ENCODE measurements around the gene JUP.
A peak's percentile ranks its signal among the peaks of the same experiment; 100 is the strongest.

The JUP gene

GRCh38 chr17:41723801-41724475 lies 62.6 kb downstream of the JUP start:
- H3K4me1 ChIP-seq (ENCODE audit: insufficient read depth, insufficient read length), result peaks cover 4% of the 10 kb centered on the region
- H3K4me3 ChIP-seq (ENCODE audit: insufficient read length, low read depth), result no peak overlapping the region
- H3K36me3 ChIP-seq (ENCODE audit: insufficient read depth, insufficient read length, low read length), result no peaks in the 10 kb centered on the region
- H3K9me3 ChIP-seq (ENCODE audit: insufficient read depth, low read length), result no peaks in the 10 kb centered on the region
- DNase-seq (ENCODE audit: low read depth, low spot score), result no peak
- TF ChIP-seq YY1 (IDR thresholded peaks at IDR 0.05; ENCODE audit: insufficient read depth, insufficient read length) (no peak), SUZ12 (IDR thresholded peaks at IDR 0.05; ENCODE audit: extremely low read depth, insufficient read depth, insufficient read length) (no peak)
- H3K27me3 ChIP-seq (ENCODE audit: insufficient read depth, insufficient read length), result no peaks in the 10 kb centered on the region
- no peak overlapping the region for H3K9ac ChIP-seq (ENCODE audit: insufficient read length, low read depth)

DNA sequence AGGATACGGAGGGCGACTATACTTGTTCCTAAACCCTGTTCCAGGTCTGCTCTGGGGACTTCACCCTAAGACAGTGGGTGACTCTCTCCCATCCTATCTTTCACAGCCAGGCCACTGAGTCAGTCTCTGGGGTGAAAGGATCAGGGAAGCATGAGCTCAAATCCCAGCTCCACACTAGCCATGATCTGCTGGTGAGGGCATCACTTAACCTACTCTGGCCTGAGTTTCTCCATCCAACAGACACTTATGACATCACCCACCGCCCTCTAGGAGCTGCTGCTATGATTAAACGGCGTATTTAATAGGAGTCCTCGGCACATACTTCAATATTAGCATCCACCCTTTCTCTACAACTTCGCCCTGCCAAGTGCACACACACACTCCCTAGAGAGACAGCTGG lies 64.3 kb downstream of the JUP start:
- Histone ChIP-seq H3K9ac (ENCODE audit: insufficient read length, low read depth) (peak overlapping the region; percentile 17), H3K27me3 (ENCODE audit: insufficient read depth, insufficient read length) (peaks cover 6% of the 10 kb centered on the region), H3K36me3 (ENCODE audit: insufficient read depth, insufficient read length, low read length) (no peaks in the 10 kb centered on the region), H3K4me1 (ENCODE audit: insufficient read depth, insufficient read length) (peaks cover 8% of the 10 kb centered on the region), H3K9me3 (ENCODE audit: insufficient read depth, low read length) (no peaks in the 10 kb centered on the region), H3K4me3 (ENCODE audit: insufficient read length, low read depth) (no peak overlapping the region)
- no peak for DNase-seq (ENCODE audit: low read depth, low spot score)
- TF ChIP-seq ZNF274 (IDR thresholded peaks at IDR 0.05; ENCODE audit: low read depth, low read length) (no peak), SUZ12 (IDR thresholded peaks at IDR 0.05; ENCODE audit: extremely low read depth, insufficient read depth, insufficient read length) (no peak), YY1 (IDR thresholded peaks at IDR 0.05; ENCODE audit: insufficient read depth, insufficient read length) (no peak)

DNA sequence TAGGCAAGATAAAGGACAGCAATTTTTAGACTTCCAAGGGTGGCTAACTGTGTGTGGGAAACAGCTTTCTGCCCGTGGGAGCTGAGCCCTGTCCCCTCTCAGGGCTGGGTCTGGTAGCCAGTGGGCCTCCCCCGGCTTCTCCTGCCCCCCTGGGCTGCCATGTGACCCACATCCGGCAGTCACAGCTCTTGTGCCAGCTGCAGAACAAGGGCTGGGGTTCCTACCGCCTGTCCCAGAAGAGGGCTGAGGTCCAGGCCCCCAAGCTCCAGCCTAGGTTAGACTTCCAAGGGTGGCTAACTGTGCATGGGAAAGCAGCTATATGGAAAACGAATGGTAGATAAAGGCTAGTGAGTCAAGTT lies 68.2 kb downstream of the JUP start:
- Histone ChIP-seq H3K9ac (ENCODE audit: insufficient read length, low read depth) (no peak overlapping the region), H3K4me1 (ENCODE audit: insufficient read depth, insufficient read length) (peaks cover 6% of the 10 kb centered on the region)
- TF ChIP-seq ZNF274 (IDR thresholded peaks at IDR 0.05; ENCODE audit: low read depth, low read length) (no peak), SUZ12 (IDR thresholded peaks at IDR 0.05; ENCODE audit: extremely low read depth, insufficient read depth, insufficient read length) (no peak), YY1 (IDR thresholded peaks at IDR 0.05; ENCODE audit: insufficient read depth, insufficient read length) (no peak)

DNA sequence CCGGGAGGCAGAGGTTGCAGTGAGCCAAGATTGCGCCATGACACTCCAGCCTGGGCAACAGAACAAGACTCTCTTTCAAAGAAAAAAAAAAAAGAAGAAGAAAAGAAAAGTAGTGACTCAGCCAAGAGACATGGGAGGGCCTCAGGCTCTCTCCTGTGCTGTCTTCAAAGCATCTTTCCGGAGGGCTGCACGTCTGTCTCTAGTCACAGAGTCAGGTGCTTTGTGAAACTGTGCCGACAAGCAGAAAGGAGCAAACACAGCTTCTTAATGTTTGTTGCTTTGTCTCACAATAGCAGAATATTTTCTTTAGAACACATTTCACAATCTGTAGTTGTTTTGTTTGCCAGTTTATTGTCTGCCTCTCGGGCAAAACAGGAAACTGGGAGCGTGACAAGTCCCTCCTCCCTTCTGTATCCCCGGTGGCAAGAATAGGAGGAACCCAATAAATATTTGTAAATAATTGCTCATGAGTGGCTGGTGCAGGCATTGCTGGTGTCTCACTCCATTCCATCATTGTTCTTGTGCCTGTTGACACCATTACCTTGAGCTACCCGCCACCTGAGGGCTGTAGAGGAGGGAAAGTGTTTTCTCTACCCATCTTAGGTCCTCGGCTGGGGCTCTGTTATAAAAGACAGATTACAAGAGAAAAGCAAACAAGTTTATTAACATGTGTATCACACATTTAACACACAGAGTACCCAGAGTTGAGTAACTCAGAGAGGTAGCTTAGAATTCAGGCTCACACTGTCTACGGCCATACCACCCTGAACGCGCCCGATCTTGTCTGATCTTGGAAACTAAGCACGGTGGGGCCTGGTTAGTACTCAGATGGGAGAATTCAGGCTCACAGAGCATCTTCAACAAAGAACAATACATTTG lies 68.9 kb downstream of the JUP start:
- H3K4me3 ChIP-seq (ENCODE audit: insufficient read length, low read depth), result no peak overlapping the region
- H3K27me3 ChIP-seq (ENCODE audit: insufficient read depth, insufficient read length), result peaks cover 40% of the 10 kb centered on the region
- H3K9me3 ChIP-seq (ENCODE audit: insufficient read depth, low read length), result no peaks in the 10 kb centered on the region
- no peak overlapping the region for H3K9ac ChIP-seq (ENCODE audit: insufficient read length, low read depth)
- H3K4me1 ChIP-seq (ENCODE audit: insufficient read depth, insufficient read length), result peaks cover 6% of the 10 kb centered on the region
- TF ChIP-seq YY1 (IDR thresholded peaks at IDR 0.05; ENCODE audit: insufficient read depth, insufficient read length) (no peak), SUZ12 (IDR thresholded peaks at IDR 0.05; ENCODE audit: extremely low read depth, insufficient read depth, insufficient read length) (no peak), ZNF274 (IDR thresholded peaks at IDR 0.05; ENCODE audit: low read depth, low read length) (no peak)
- no peaks in the 10 kb centered on the region for H3K36me3 ChIP-seq (ENCODE audit: insufficient read depth, insufficient read length, low read length)
- no peak for DNase-seq (ENCODE audit: low read depth, low spot score)

More for the DNA sequence above, 68.2 kb downstream of the JUP start:
- no peak for DNase-seq (ENCODE audit: low read depth, low spot score)
- Histone ChIP-seq H3K36me3 (ENCODE audit: insufficient read depth, insufficient read length, low read length) (no peaks in the 10 kb centered on the region), H3K9me3 (ENCODE audit: insufficient read depth, low read length) (no peaks in the 10 kb centered on the region), H3K4me3 (ENCODE audit: insufficient read length, low read depth) (no peak overlapping the region), H3K27me3 (ENCODE audit: insufficient read depth, insufficient read length) (peaks cover 34% of the 10 kb centered on the region)

- Histone ChIP-seq H3K9me3 (ENCODE audit: insufficient read depth, low read length) (peaks cover 10% of the 10 kb centered on the region), H3K9ac (ENCODE audit: insufficient read length, low read depth) (no peak within 1 kb of the TSS), H3K4me1 (ENCODE audit: insufficient read depth, insufficient read length) (peaks cover 5% of the 10 kb centered on the region), H3K27me3 (ENCODE audit: insufficient read depth, insufficient read length) (peaks cover 89% of the 10 kb centered on the region), H3K4me3 (ENCODE audit: insufficient read length, low read depth) (no peak within 1 kb of the TSS), H3K36me3 (ENCODE audit: insufficient read depth, insufficient read length, low read length) (no peaks in the 10 kb centered on the region)
- TF ChIP-seq ZNF274 (IDR thresholded peaks at IDR 0.05; ENCODE audit: low read depth, low read length) (no peak), YY1 (IDR thresholded peaks at IDR 0.05; ENCODE audit: insufficient read depth, insufficient read length) (no peak), SUZ12 (IDR thresholded peaks at IDR 0.05; ENCODE audit: extremely low read depth, insufficient read depth, insufficient read length) (no peak)
- DNase-seq (ENCODE audit: low read depth, low spot score), result no peak
Observed at GRCh38 chr17:41711669-41712400, 74.7 kb downstream of the JUP start, which contains the start of gene GAST. GAST (plus strand) TSS chr17:41712331; CDS start chr17:41715437, 3,106 bp downstream.

DNA sequence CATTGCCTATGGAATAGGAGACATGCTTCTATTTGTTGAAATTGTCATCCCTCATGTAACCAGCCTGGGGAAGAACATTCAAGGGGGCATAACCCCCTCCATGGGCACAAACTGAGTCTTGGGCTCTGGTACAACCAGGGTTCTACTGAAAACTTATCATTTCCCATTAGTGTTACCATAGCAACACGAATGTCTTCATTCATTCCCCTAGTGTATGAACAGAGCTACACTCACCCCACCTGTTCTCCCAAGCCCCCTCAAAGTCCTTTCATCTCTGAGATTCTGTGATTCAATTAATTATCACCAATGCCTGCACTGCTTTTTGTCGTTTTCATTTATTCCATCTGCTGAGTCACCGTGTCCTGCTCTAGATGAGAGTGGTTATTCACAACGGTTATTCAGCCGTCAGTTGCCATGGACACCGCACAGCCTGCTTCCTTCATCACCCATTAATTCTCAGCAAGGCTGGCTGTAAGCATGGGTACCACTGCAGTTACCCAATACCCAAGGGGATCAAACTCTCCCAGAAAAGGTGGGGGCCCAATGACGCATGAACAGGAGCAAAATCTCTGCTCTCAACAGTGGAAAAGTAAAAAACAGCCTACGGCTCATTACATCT lies 75.9 kb downstream of the JUP start:
- Histone ChIP-seq H3K36me3 (ENCODE audit: insufficient read depth, insufficient read length, low read length) (no peaks in the 10 kb centered on the region), H3K4me3 (ENCODE audit: insufficient read length, low read depth) (no peak overlapping the region), H3K9me3 (ENCODE audit: insufficient read depth, low read length) (peaks cover 10% of the 10 kb centered on the region), H3K4me1 (ENCODE audit: insufficient read depth, insufficient read length) (peaks cover 14% of the 10 kb centered on the region), H3K27me3 (ENCODE audit: insufficient read depth, insufficient read length) (peaks cover 92% of the 10 kb centered on the region), H3K9ac (ENCODE audit: insufficient read length, low read depth) (no peak overlapping the region)
- TF ChIP-seq ZNF274 (IDR thresholded peaks at IDR 0.05; ENCODE audit: low read depth, low read length), result no peak
- no peak for TF ChIP-seq SUZ12 (IDR thresholded peaks at IDR 0.05; ENCODE audit: extremely low read depth, insufficient read depth, insufficient read length)
- no peak for TF ChIP-seq YY1 (IDR thresholded peaks at IDR 0.05; ENCODE audit: insufficient read depth, insufficient read length)
- no peak for DNase-seq (ENCODE audit: low read depth, low spot score)

Measured in NT2/D1 (cell line).